ENCODE data around the gene GLT8D1. TPM values are rescaled to one million over a fixed set of nuclear protein-coding genes. Genes with fewer than 3 reads are reported as not detected.
A peak's percentile ranks its signal among the peaks of the same experiment; 100 is the strongest.
"Not testable (repeated sequence)": the region's sequence is repeated elsewhere in the genome, so short reads cannot be mapped to it uniquely, and the experiment has no call there.

GLT8D1 gene
- total RNA-seq: 10 to 100 TPM; 24.5 to 25.4 TPM

- no peaks in the 10 kb centered on the region for H3K9me3 Mint-ChIP-seq
- CTCF ChIA-PET: interaction anchor here (0.6 kb wide), 1 partner anchor 189 kb away, joined by 4 read pairs; no protein-coding TSS in a partner anchor
- intact Hi-C loops (cut with micrococcal nuclease): loop anchor here (1.0 kb wide), 5 partner anchors 11 to 340 kb away; partner anchors contain the start of genes PBRM1, SFMBT1 and UQCC5
- H3K27ac Mint-ChIP-seq: peak within 1 kb of the TSS; percentile 88
- H3K4me1 Mint-ChIP-seq (ENCODE audit: low read depth): peaks cover 31% of the 10 kb centered on the region
- no peaks in the 10 kb centered on the region for H3K27me3 Mint-ChIP-seq (ENCODE audit: low read depth)
- H3K4me3 Mint-ChIP-seq: peak within 1 kb of the TSS; percentile 94
- peaks cover 8% of the 10 kb centered on the region for H3K36me3 Mint-ChIP-seq (ENCODE audit: low read depth)
- DNase-seq: peak; percentile 84
Measured at GRCh38 chr3:52705688-52706686, at the start of gene GLT8D1, which contains the start of gene SPCS1. TSS of gene GLT8D1 (minus strand) at chr3:52705791. CDS start at chr3:52700460, 5,331 bp downstream. TSS of gene SPCS1 (plus strand) at chr3:52706106. CDS start at chr3:52706247, 141 bp downstream.

- Mint-ChIP-seq H3K27ac (no peak overlapping the region), H3K4me3 (no peak overlapping the region), H3K36me3 (ENCODE audit: low read depth) (peaks cover 15% of the 10 kb centered on the region), H3K4me1 (ENCODE audit: low read depth) (no peaks in the 10 kb centered on the region), H3K27me3 (ENCODE audit: low read depth) (no peaks in the 10 kb centered on the region), H3K9me3 (no peaks in the 10 kb centered on the region)
- intact Hi-C loops (cut with micrococcal nuclease): no loop called here
- DNase-seq: no peak
- CTCF ChIA-PET: no interaction called here
Measured at GRCh38 chr3:52754373-52754772, 48.8 kb upstream of the GLT8D1 start.

- Mint-ChIP-seq H3K9me3 (no peaks in the 10 kb centered on the region), H3K27ac (no peak overlapping the region), H3K27me3 (ENCODE audit: low read depth) (no peaks in the 10 kb centered on the region), H3K36me3 (ENCODE audit: low read depth) (peaks cover 19% of the 10 kb centered on the region), H3K4me3 (no peak overlapping the region), H3K4me1 (ENCODE audit: low read depth) (no peaks in the 10 kb centered on the region)
- CTCF ChIA-PET: no interaction called here
- no peak for DNase-seq
- intact Hi-C loops (cut with micrococcal nuclease): no loop called here
Measured at GRCh38 chr3:52752045-52752660, 46.6 kb upstream of the GLT8D1 start.

GRCh38 chr3:52743721-52744120, 38.1 kb upstream of the GLT8D1 start:
- Mint-ChIP-seq H3K27me3 (ENCODE audit: low read depth) (no peaks in the 10 kb centered on the region), H3K9me3 (no peaks in the 10 kb centered on the region), H3K27ac (no peak overlapping the region), H3K4me1 (ENCODE audit: low read depth) (no peaks in the 10 kb centered on the region), H3K36me3 (ENCODE audit: low read depth) (peaks cover 19% of the 10 kb centered on the region), H3K4me3 (no peak overlapping the region)
- DNase-seq: no peak
- CTCF ChIA-PET: interaction anchor here (0.9 to 1.1 kb wide), 5 partner anchors 77 to 338 kb away, joined by 3 to 5 read pairs (median 4); no protein-coding TSS in a partner anchor
- intact Hi-C loops (cut with micrococcal nuclease): loop anchor here (2.0 kb wide), 1 partner anchor 453 kb away; no protein-coding TSS in a partner anchor

GRCh38 chr3:52743152-52743551, 37.6 kb upstream of the GLT8D1 start:
- H3K9me3 Mint-ChIP-seq: no peaks in the 10 kb centered on the region
- no peak overlapping the region for H3K4me3 Mint-ChIP-seq
- DNase-seq: no peak
- H3K27me3 Mint-ChIP-seq (ENCODE audit: low read depth): no peaks in the 10 kb centered on the region
- no peak overlapping the region for H3K27ac Mint-ChIP-seq
- intact Hi-C loops (cut with micrococcal nuclease): loop anchor here (2.0 kb wide), 1 partner anchor 454 kb away; no protein-coding TSS in a partner anchor
- peaks cover 13% of the 10 kb centered on the region for H3K36me3 Mint-ChIP-seq (ENCODE audit: low read depth)
- H3K4me1 Mint-ChIP-seq (ENCODE audit: low read depth): no peaks in the 10 kb centered on the region
- CTCF ChIA-PET: interaction anchor here (0.9 to 1.1 kb wide), 5 partner anchors 78 to 339 kb away, joined by 3 to 5 read pairs (median 4); no protein-coding TSS in a partner anchor

GRCh38 chr3:52742418-52743041, 36.9 kb upstream of the GLT8D1 start:
- intact Hi-C loops (cut with micrococcal nuclease): loop anchor here (1.0 to 2.0 kb wide), 4 partner anchors 78 to 454 kb away; no protein-coding TSS in a partner anchor

GRCh38 chr3:52739730-52740129, 34.1 kb upstream of the GLT8D1 start:
- Mint-ChIP-seq H3K36me3 (ENCODE audit: low read depth) (peaks cover 19% of the 10 kb centered on the region), H3K4me1 (ENCODE audit: low read depth) (no peaks in the 10 kb centered on the region), H3K9me3 (no peaks in the 10 kb centered on the region), H3K27ac (no peak overlapping the region), H3K27me3 (ENCODE audit: low read depth) (no peaks in the 10 kb centered on the region), H3K4me3 (no peak overlapping the region)
- CTCF ChIA-PET: interaction anchor here (0.6 kb wide), 1 partner anchor 24 kb away, joined by 5 read pairs; no protein-coding TSS in a partner anchor
- intact Hi-C loops (cut with micrococcal nuclease): no loop called here
- DNase-seq: no peak

More at GRCh38 chr3:52742418-52743041, 36.9 kb upstream of the GLT8D1 start:
- H3K36me3 Mint-ChIP-seq (ENCODE audit: low read depth): peaks cover 13% of the 10 kb centered on the region
- H3K27ac Mint-ChIP-seq: no peak overlapping the region
- no peak for DNase-seq
- no peaks in the 10 kb centered on the region for H3K27me3 Mint-ChIP-seq (ENCODE audit: low read depth)
- H3K4me3 Mint-ChIP-seq: no peak overlapping the region
- CTCF ChIA-PET: interaction anchor here (0.6 to 1.1 kb wide), 7 partner anchors 41 to 339 kb away, joined by 3 to 5 read pairs (median 3); no protein-coding TSS in a partner anchor
- no peaks in the 10 kb centered on the region for H3K4me1 Mint-ChIP-seq (ENCODE audit: low read depth)
- H3K9me3 Mint-ChIP-seq: no peaks in the 10 kb centered on the region

- peaks cover 12% of the 10 kb centered on the region for H3K4me1 Mint-ChIP-seq (ENCODE audit: low read depth)
- H3K4me3 Mint-ChIP-seq: no peak overlapping the region
- DNase-seq: no peak
- H3K27me3 Mint-ChIP-seq (ENCODE audit: low read depth): no peaks in the 10 kb centered on the region
- H3K36me3 Mint-ChIP-seq (ENCODE audit: low read depth): peaks cover 61% of the 10 kb centered on the region
- no peak overlapping the region for H3K27ac Mint-ChIP-seq
- CTCF ChIA-PET: interaction anchor here (0.5 kb wide), 1 partner anchor 22 kb away, joined by 3 read pairs; no protein-coding TSS in a partner anchor
- peaks cover 21% of the 10 kb centered on the region for H3K9me3 Mint-ChIP-seq
- intact Hi-C loops (cut with micrococcal nuclease): no loop called here
Measured at GRCh38 chr3:52733256-52733891, 27.8 kb upstream of the GLT8D1 start.

GRCh38 chr3:52731590-52731989, 26.0 kb upstream of the GLT8D1 start:
- Mint-ChIP-seq H3K27ac (no peak overlapping the region), H3K36me3 (ENCODE audit: low read depth) (peaks cover 61% of the 10 kb centered on the region), H3K27me3 (ENCODE audit: low read depth) (no peaks in the 10 kb centered on the region), H3K4me3 (no peak overlapping the region), H3K4me1 (ENCODE audit: low read depth) (peaks cover 12% of the 10 kb centered on the region), H3K9me3 (peaks cover 22% of the 10 kb centered on the region)
- DNase-seq: no peak
- intact Hi-C loops (cut with micrococcal nuclease): no loop called here
- CTCF ChIA-PET: interaction anchor here (0.6 kb wide), 2 partner anchors 273 to 545 kb away, joined by 3 read pairs; no protein-coding TSS in a partner anchor

- CTCF ChIA-PET: interaction anchor here (0.6 kb wide), 1 partner anchor 1021 kb away, joined by 3 read pairs; no protein-coding TSS in a partner anchor
- Mint-ChIP-seq H3K4me1 (ENCODE audit: low read depth) (peaks cover 12% of the 10 kb centered on the region), H3K9me3 (peaks cover 22% of the 10 kb centered on the region), H3K27ac (no peak overlapping the region), H3K4me3 (no peak overlapping the region), H3K36me3 (ENCODE audit: low read depth) (peaks cover 60% of the 10 kb centered on the region), H3K27me3 (ENCODE audit: low read depth) (no peaks in the 10 kb centered on the region)
- intact Hi-C loops (cut with micrococcal nuclease): no loop called here
- DNase-seq: peak; percentile 14
Measured at GRCh38 chr3:52730681-52731080, 25.1 kb upstream of the GLT8D1 start.

- peaks cover 12% of the 10 kb centered on the region for H3K4me1 Mint-ChIP-seq (ENCODE audit: low read depth)
- H3K27me3 Mint-ChIP-seq (ENCODE audit: low read depth); DNase-seq; intact Hi-C loops (cut with micrococcal nuclease); H3K27ac Mint-ChIP-seq; H3K4me3 Mint-ChIP-seq: not testable (repeated sequence)
- CTCF ChIA-PET: interaction anchor here (0.7 kb wide), 1 partner anchor 9 kb away, joined by 4 read pairs; no protein-coding TSS in a partner anchor
- peaks cover 21% of the 10 kb centered on the region for H3K9me3 Mint-ChIP-seq
- H3K36me3 Mint-ChIP-seq (ENCODE audit: low read depth): peaks cover 46% of the 10 kb centered on the region
Measured at GRCh38 chr3:52728753-52729152, 23.2 kb upstream of the GLT8D1 start.
